GM12874 (cell line): Measurements from ENCODE around the gene PSTPIP1.

Experiments
- CTCF ChIP-seq: IDR thresholded peaks from 2 replicates; pipeline ENCODE4 v1.5.1; 2011; ENCODE audit warnings: low read depth, mild to moderate bottlenecking, control low read depth, low read length, moderate library complexity; ENCODE audit not compliant: insufficient read depth

Gene PSTPIP1

GRCh38 chr15:77032052-77032646 lies 37.2 kb downstream of the PSTPIP1 start:
- TF ChIP-seq CTCF: no peak

- no peak for TF ChIP-seq CTCF
Measured at GRCh38 chr15:77032647-77033416, 37.9 kb downstream of the PSTPIP1 start.

DNA sequence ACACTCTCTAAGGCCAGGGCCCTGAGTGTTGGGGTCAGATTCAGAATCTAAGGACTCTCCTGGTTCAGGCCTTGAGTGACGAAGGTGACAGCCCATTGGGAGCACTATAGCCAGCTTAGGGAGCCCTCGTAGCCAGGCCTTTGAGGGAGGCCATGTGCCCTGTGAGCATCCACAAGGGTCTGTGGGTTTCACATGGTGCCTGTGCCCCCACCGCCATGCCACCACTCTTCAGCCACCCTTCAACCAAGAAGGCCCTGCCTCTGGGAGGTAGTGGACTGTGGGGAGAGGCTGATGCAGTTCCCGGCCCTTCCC lies 38.4 kb downstream of the PSTPIP1 start:
- no peak for TF ChIP-seq CTCF

- no peak for TF ChIP-seq CTCF
Measured at GRCh38 chr15:77033729-77034671, 39.1 kb downstream of the PSTPIP1 start.

DNA sequence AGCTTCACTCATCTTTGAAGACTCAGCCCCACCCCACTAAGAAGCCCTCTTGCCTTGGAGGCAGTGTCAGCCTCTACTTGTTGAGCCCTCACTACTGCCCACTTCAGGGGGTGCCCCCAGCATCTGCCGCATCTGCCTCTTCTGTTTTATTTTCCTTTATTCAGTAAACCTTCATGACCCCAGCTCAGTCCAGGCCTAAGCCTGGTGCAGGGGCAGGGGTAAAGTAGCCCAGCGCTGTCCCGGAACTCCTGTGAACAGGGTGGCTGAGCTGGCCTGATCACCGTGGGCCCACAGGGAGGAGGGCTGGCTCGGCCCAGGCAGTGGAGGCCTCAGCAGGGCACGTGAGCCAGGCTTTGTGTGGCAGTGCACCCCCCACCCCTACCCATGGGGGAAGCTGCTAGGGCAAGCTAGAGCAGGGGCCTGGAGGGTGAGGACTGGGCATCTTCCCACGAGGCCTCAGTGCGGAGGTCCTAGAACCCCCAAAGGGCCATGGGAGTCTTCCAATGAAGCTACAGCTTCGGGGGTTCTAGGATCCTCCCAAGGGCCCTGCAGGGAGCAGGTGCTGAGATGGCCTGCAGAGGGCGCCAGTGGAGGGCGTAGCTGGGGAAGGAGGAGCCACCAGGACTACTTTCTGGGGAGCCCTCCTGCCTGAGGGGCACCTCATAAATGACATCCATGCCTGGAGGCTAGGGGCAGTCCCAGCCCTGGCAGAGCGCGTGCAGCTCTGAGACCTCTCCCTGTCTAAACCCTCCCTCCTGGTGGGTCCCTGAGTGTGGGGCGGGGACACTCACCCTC lies 40.0 kb downstream of the PSTPIP1 start:
- peak; percentile 73 for TF ChIP-seq CTCF

DNA sequence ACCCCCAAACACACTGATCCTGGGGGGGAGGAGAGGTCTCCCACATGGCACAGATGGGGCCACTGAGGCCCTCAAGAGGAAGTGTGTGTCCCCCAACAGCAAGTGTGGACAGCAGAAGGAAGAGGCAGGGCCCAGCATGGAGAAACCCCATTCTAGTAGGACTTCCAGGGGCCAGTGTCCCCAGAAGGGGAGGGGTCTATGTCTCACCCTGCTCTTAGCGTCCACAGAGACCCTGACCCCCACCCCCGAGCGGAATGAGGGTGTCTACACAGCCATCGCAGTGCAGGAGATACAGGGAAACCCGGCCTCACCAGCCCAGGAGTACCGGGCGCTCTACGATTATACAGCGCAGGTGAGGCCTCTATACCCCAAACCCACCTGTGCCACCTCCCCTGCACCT lies 40.7 kb downstream of the PSTPIP1 start:
- no peak for TF ChIP-seq CTCF
